GM12878 (cell line): ENCODE results near the gene GCC2. TPM values are rescaled to one million over a fixed set of nuclear protein-coding genes. Genes with fewer than 3 reads are reported as not detected.

Source experiments
- ATAC-seq: fragments of 200-7000 bp; cut with Tn5 transposase; 3 replicates; pipeline ENCODE4 v1.9.1; 2020; ENCODE audit warnings: mild to moderate bottlenecking, moderate library complexity
- BruUV-seq: library from RNA; stranded (reverse); fragments of 400-500 nt; replicated peaks from 2 replicates; lab custom pipeline; 2021; lab: Mats Ljungman, UMichigan
- CTCF ChIA-PET: fragments of 300-600 bp; sonication (Branson Sonifier 250); formaldehyde crosslinking; extraction: SDS; loops from one replicate; lab custom pipeline; 2021; ENCODE audit warnings: inconsistent platforms; lab: Yijun Ruan, JAX
- POLR2A ChIA-PET: fragments of 350-600 bp; formaldehyde crosslinking; extraction: SDS; loops from one replicate; lab custom pipeline; 2021; ENCODE audit warnings: inconsistent platforms; lab: Charles Lee
- RAD21 ChIA-PET: fragments of 300-600 bp; sonication (Branson Sonifier 250); formaldehyde crosslinking; loops from one replicate; lab custom pipeline; 2023; ENCODE audit warnings: antibody characterized with exemption; ENCODE audit not compliant: unreplicated experiment; lab: Charles Lee
- SMC1A ChIA-PET: fragments of 300-600 bp; sonication (Branson Sonifier 250); formaldehyde crosslinking; loops from one replicate; lab custom pipeline; 2023; ENCODE audit not compliant: unreplicated experiment, uncharacterized antibody; lab: Charles Lee
- DNase-seq: peaks from one replicate; pipeline ENCODE4 v3.0.0-alpha.2; 2011; ENCODE audit warnings: low read depth, low spot score
- FAIRE-seq: peaks from 3 replicates; lab custom pipeline; 2011; peaks lifted over from hg19 to GRCh38; lab: Jason Lieb, UNC
- H2AFZ ChIP-seq: 2 replicates; pipeline ENCODE4 v1.6.0; 2011; ENCODE audit warnings: low read depth, low read length, control low read depth; ENCODE audit not compliant: control insufficient read depth
- H3K27ac ChIP-seq: 2 replicates; pipeline ENCODE4 v1.5.1; 2011; ENCODE audit warnings: control low read depth; ENCODE audit not compliant: control insufficient read depth, insufficient read depth
- H3K27me3 ChIP-seq, 2 experiments: replicated peaks in 1 of 2; 2 replicates each; pipeline versions ENCODE4 v1.6.0 to v1.6.1; 2011; ENCODE audit warnings: low read length in 1 of 2; ENCODE audit not compliant: control insufficient read depth in 2 of 2, insufficient read depth in 2 of 2
- H3K36me3 ChIP-seq, 2 experiments: 2 replicates each; pipeline ENCODE4 v1.5.1; 2011; ENCODE audit warnings: low read length in 1 of 2; ENCODE audit not compliant: control insufficient read depth in 2 of 2, insufficient read depth in 2 of 2
- H3K4me1 ChIP-seq: 2 replicates; pipeline ENCODE4 v1.6.1; 2011; ENCODE audit warnings: mild to moderate bottlenecking, low read length, moderate library complexity, mixed read lengths; ENCODE audit not compliant: control insufficient read depth, insufficient read depth
- H3K4me2 ChIP-seq: 2 replicates; pipeline ENCODE4 v1.6.0; 2011; ENCODE audit warnings: control low read depth; ENCODE audit not compliant: control insufficient read depth, insufficient read depth
- H3K4me3 ChIP-seq: fragments of 200-600 bp; sonication (generic); 2 replicates; pipeline ENCODE4 v1.5.1; 2016
- H3K79me2 ChIP-seq: 2 replicates; pipeline ENCODE4 v1.6.0; 2011; ENCODE audit warnings: low read length; ENCODE audit not compliant: control insufficient read depth, insufficient read depth
- H3K9ac ChIP-seq: 2 replicates; pipeline ENCODE4 v1.8.0; 2011; ENCODE audit warnings: low read length, control low read depth, mixed read lengths; ENCODE audit not compliant: control insufficient read depth, insufficient read depth
- H3K9me3 ChIP-seq: replicated peaks from 3 replicates; pipeline ENCODE4 v1.5.1; 2011; ENCODE audit warnings: mild to moderate bottlenecking, low read length; ENCODE audit not compliant: control insufficient read depth, insufficient read depth
- H4K20me1 ChIP-seq: 2 replicates; pipeline ENCODE4 v1.6.0; 2011; ENCODE audit not compliant: control insufficient read depth, insufficient read depth
- ATF7 ChIP-seq: fragments of 450-650 bp; IDR thresholded peaks from 2 replicates; pipeline ENCODE4 v1.6.1; 2016; ENCODE audit warnings: low read depth, mild to moderate bottlenecking
- BCL11A ChIP-seq: IDR thresholded peaks from 2 replicates; pipeline ENCODE4 v1.6.1; 2011; ENCODE audit warnings: low read depth, low read length
- BMI1 ChIP-seq: fragments of 450-650 bp; IDR thresholded peaks from 2 replicates; pipeline ENCODE4 v1.6.1; 2016; ENCODE audit warnings: mild to moderate bottlenecking, moderate library complexity, borderline replicate concordance
- EGR1 ChIP-seq, 2 experiments: IDR thresholded peaks; 1 replicate in 1 of 2; 2 replicates in 1 of 2; pipeline ENCODE4 v1.6.1; 2011 to 2012; ENCODE audit warnings: low read depth in 2 of 2, low read length in 2 of 2, borderline replicate concordance in 1 of 2, mild to moderate bottlenecking in 1 of 2, moderate library complexity in 1 of 2
- NFIC ChIP-seq: IDR thresholded peaks from 2 replicates; pipeline ENCODE4 v1.6.1; 2012; ENCODE audit warnings: low read depth, mild to moderate bottlenecking, inconsistent platforms, low read length, moderate library complexity
- RAD21 ChIP-seq: IDR thresholded peaks from 2 replicates; pipeline ENCODE4 v1.6.1; 2011; ENCODE audit warnings: mild to moderate bottlenecking, low read depth, low read length, moderate library complexity; ENCODE audit not compliant: insufficient read depth
- SIX5 ChIP-seq: IDR thresholded peaks from 2 replicates; pipeline ENCODE4 v1.6.1; 2011; ENCODE audit warnings: mild to moderate bottlenecking, low read depth, low read length, moderate library complexity; ENCODE audit not compliant: severe bottlenecking
- SREBF1 ChIP-seq: IDR thresholded peaks from 2 replicates; pipeline ENCODE4 v1.6.1; 2012; ENCODE audit warnings: mild to moderate bottlenecking, low read length
- WGBS: methylation state at CpG from one replicate; pipeline ENCODE4 v1.1.6; 2016; ENCODE audit warnings: low lambda C conversion rate; ENCODE audit not compliant: insufficient replicate concordance, insufficient coverage; ENCODE audit errors: missing lambda C conversion rate; 5-methylcytosine and 5-hydroxymethylcytosine counted together
- in situ Hi-C: fragments of 300-500 bp; cut with MboI; formaldehyde crosslinking; loops from 9 replicates; pipeline ENCODE4 v1.14.3; 2018; ENCODE audit warnings: mixed read lengths
- intact Hi-C: fragments of 100-400 bp; cut with micrococcal nuclease; formaldehyde crosslinking; loops from one replicate; pipeline ENCODE4 v1.14.2; 2022; ENCODE audit not compliant: unreplicated experiment
- polyA plus RNA-seq, 11 experiments: library from polyadenylated mRNA; depleted of rRNA in 4 of 11; unstranded in 6 of 11; stranded (reverse) in 5 of 11; fragments of >200 nt; fragmentation: Nextera tagmentation in 4 of 11; fragmentation: Illumina TruSeq in 1 of 11; extraction: Ambion mirVana in 4 of 11; extraction: Trizol in 1 of 11; gene quantifications; 1 replicate in 1 of 11; 2 replicates in 10 of 11; pipeline versions ENCODE4 v1.2.1 to v1.2.3, GENCODE V29; 2011 to 2016; ENCODE audit warnings: inconsistent platforms in 2 of 11, missing spikeins in 2 of 11, low read depth in 1 of 11
- total RNA-seq, 4 experiments: library from RNA; depleted of rRNA in 3 of 4; stranded (reverse); fragments of >200 nt in 3 of 4; fragmentation: Illumina TruSeq in 1 of 4; extraction: Trizol in 1 of 4; gene quantifications; 2 replicates each; pipeline versions ENCODE4 v1.2.1 to v1.2.3, GENCODE V29; 2013 to 2021
- TF ChIP-seq, protein P1 (sequence below): fragments of 450-650 bp; IDR thresholded peaks from 2 replicates; pipeline ENCODE4 v1.6.1; 2017; ENCODE audit warnings: mild to moderate bottlenecking, moderate library complexity
- TF ChIP-seq, protein P2 (sequence below): fragments of 450-650 bp; IDR thresholded peaks from 2 replicates; pipeline ENCODE4 v1.6.1; 2017; ENCODE audit warnings: mild to moderate bottlenecking
- TF ChIP-seq, protein P3 (sequence below): fragments of 150-350 bp; IDR thresholded peaks from 2 replicates; pipeline ENCODE4 v1.6.1; 2014; ENCODE audit warnings: mild to moderate bottlenecking, low read depth, low read length

GCC2 gene
- total and polyA plus RNA-seq, 10 of the 15 experiments (the other 5 are each of a cell fraction or from before 2014, with no cell fraction given) = 11.8 to 35.5 (median 25.4) TPM

DNA sequence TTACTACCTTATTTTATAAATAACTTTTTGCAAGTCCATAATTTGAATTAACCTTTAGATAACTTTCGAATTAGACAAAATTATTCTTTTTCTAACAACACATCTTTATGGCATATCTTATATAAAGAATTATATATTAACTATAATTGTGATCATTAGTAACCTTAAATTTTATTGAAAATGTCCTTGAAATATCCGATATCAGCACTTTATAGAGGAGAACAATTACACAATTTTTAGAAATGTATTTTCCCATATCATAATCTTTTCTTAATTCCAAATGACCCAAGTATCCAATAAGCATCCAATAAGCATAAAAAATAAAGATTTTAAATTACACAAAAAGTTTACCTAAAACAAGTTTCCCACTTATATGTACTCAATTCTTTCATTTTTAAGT, 7.3 kb upstream of the GCC2 start (continued):
- TF ChIP-seq, protein P1, sequence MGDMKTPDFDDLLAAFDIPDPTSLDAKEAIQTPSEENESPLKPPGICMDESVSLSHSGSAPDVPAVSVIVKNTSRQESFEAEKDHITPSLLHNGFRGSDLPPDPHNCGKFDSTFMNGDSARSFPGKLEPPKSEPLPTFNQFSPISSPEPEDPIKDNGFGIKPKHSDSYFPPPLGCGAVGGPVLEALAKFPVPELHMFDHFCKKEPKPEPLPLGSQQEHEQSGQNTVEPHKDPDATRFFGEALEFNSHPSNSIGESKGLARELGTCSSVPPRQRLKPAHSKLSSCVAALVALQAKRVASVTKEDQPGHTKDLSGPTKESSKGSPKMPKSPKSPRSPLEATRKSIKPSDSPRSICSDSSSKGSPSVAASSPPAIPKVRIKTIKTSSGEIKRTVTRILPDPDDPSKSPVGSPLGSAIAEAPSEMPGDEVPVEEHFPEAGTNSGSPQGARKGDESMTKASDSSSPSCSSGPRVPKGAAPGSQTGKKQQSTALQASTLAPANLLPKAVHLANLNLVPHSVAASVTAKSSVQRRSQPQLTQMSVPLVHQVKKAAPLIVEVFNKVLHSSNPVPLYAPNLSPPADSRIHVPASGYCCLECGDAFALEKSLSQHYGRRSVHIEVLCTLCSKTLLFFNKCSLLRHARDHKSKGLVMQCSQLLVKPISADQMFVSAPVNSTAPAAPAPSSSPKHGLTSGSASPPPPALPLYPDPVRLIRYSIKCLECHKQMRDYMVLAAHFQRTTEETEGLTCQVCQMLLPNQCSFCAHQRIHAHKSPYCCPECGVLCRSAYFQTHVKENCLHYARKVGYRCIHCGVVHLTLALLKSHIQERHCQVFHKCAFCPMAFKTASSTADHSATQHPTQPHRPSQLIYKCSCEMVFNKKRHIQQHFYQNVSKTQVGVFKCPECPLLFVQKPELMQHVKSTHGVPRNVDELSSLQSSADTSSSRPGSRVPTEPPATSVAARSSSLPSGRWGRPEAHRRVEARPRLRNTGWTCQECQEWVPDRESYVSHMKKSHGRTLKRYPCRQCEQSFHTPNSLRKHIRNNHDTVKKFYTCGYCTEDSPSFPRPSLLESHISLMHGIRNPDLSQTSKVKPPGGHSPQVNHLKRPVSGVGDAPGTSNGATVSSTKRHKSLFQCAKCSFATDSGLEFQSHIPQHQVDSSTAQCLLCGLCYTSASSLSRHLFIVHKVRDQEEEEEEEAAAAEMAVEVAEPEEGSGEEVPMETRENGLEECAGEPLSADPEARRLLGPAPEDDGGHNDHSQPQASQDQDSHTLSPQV = no peak

DNA sequence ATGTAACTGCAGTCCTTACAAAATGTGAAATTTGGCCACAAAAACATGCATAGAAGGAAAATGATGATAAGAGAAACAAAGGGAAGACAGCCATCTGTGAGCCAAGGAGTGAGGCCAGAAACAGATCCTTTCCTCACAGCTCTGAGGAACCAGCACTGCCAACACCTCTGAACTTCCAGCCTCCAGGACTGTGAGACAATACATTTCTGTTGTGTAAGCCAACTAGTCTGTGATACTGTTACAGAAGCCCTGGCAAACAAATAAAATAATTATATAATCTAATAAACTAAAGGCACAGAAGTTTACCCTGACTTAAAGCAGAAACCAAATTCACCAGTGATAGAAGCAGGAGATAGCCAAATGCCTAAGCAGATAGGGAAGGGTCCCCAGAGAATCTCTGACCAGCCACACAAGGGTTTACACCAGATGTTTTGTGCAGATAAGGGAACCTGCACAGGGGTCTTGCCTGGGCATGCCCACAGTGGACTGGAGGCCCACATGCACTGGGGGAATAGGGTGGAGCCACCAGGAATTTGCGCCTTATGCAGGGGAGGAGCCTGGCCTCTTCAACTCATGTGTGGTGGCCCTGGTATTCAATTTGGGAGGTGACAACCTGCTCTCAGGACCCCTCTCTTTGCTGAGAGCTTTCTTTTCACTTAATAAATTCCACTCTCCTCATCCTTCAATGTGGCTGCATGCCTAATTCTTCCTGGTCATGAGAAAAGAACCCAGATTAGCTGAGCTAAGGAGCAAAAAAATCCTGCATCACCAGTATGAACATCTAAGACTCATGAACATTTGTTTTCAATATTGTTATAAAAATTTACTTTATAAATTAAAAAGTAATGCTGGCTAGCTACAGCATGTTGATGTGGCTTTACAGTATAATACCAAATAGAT, 3.8 kb upstream of the GCC2 start:
- Histone ChIP-seq H3K27ac (no peak overlapping the region), H3K4me3 (no peak overlapping the region), H4K20me1 (no peaks in the 10 kb centered on the region), H3K4me1 (no peaks in the 10 kb centered on the region; the same call in none of the 2 replicates), H3K9ac (no peak overlapping the region), H3K9me3 (peaks cover 2% of the 10 kb centered on the region; the same call in 2 of the 3 replicates), H3K4me2 (no peak overlapping the region), H2AFZ (peak overlapping the region; percentile 39), H3K27me3 (no peaks in the 10 kb centered on the region), H3K79me2 (peaks cover 11% of the 10 kb centered on the region), H3K36me3 (no peaks in the 10 kb centered on the region)
- TF ChIP-seq SIX5 (no peak), EGR1 (IDR thresholded peaks at IDR 0.05; ENCODE audit: borderline replicate concordance in 1 of 2, low read depth in 2 of 2, low read length in 2 of 2) (no peak), NFIC (no peak), BMI1 (no peak), SREBF1 (no peak), BCL11A (no peak), RAD21 (no peak), ATF7 (no peak)
- TF ChIP-seq, protein P2, sequence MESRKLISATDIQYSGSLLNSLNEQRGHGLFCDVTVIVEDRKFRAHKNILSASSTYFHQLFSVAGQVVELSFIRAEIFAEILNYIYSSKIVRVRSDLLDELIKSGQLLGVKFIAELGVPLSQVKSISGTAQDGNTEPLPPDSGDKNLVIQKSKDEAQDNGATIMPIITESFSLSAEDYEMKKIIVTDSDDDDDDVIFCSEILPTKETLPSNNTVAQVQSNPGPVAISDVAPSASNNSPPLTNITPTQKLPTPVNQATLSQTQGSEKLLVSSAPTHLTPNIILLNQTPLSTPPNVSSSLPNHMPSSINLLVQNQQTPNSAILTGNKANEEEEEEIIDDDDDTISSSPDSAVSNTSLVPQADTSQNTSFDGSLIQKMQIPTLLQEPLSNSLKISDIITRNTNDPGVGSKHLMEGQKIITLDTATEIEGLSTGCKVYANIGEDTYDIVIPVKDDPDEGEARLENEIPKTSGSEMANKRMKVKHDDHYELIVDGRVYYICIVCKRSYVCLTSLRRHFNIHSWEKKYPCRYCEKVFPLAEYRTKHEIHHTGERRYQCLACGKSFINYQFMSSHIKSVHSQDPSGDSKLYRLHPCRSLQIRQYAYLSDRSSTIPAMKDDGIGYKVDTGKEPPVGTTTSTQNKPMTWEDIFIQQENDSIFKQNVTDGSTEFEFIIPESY = no peak
- TF ChIP-seq, protein P3, sequence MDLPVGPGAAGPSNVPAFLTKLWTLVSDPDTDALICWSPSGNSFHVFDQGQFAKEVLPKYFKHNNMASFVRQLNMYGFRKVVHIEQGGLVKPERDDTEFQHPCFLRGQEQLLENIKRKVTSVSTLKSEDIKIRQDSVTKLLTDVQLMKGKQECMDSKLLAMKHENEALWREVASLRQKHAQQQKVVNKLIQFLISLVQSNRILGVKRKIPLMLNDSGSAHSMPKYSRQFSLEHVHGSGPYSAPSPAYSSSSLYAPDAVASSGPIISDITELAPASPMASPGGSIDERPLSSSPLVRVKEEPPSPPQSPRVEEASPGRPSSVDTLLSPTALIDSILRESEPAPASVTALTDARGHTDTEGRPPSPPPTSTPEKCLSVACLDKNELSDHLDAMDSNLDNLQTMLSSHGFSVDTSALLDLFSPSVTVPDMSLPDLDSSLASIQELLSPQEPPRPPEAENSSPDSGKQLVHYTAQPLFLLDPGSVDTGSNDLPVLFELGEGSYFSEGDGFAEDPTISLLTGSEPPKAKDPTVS = no peak
- intact Hi-C loops (loop anchor here (5.0 kb wide), 2 partner anchors 93 to 137 kb away; no protein-coding TSS in a partner anchor), in situ Hi-C loops (no loop called here)
- FAIRE-seq (no peak), ATAC-seq (no peak), DNase-seq (no peak)
- no TSS peak for BruUV-seq
- SMC1A ChIA-PET = interaction anchor here (0.7 kb wide), 1 partner anchor 48 kb away, joined by 3 read pairs; no protein-coding TSS in a partner anchor
- CTCF ChIA-PET = no interaction called here
- RAD21 ChIA-PET = interaction anchor here (0.8 kb wide), 1 partner anchor 50 kb away, joined by 3 read pairs; no protein-coding TSS in a partner anchor
- WGBS = 100% methylated on average over 1 of the region's 1 CpG
- POLR2A ChIA-PET = interaction anchor here (0.6 kb wide), 2 partner anchors 11 to 133 kb away, joined by 3 to 5 read pairs; no protein-coding TSS in a partner anchor
